Left colon (tissue), 2 donors: Measurements from ENCODE around the gene SUMO3. TPM values are rescaled to one million over a fixed set of nuclear protein-coding genes. Genes with fewer than 3 reads are reported as not detected.

Experiments
- ATAC-seq: fragments of 200-7000 bp; cut with Tn5 transposase; one replicate; pipeline ENCODE4 v1.9.1; 2020; ENCODE audit warnings: mild to moderate bottlenecking, moderate library complexity
- DNase-seq, 2 donors: peaks; one replicate each; pipeline ENCODE4 v3.0.0-alpha.2; 2020
- intact Hi-C, 2 donors: fragments of 100-400 bp; cut with DNase I in 1 of 2; cut with micrococcal nuclease in 1 of 2; formaldehyde crosslinking; loops; one replicate each; pipeline versions ENCODE4 v1.11.2 to v1.14.0; 2022; cut with DNase I, micrococcal nuclease
- total RNA-seq, 2 donors: library from RNA; stranded (reverse); fragmentation: NEBNext Ultra II Directional; extraction: Animal tissue kit (Norgen Biotek cat#: 25700); gene quantifications; one replicate each; pipeline ENCODE4 v1.2.1, GENCODE V29; 2021
- donor health status: DM: no; HTN: no; CAD: no.
- donor health status: DM: yes; HTN: yes; CAD: no.

Gene SUMO3
- total RNA-seq, 2 donors from 2014 or later: 67.3 to 73.2 TPM

- intact Hi-C loops: no loop called here
- DNase-seq: no peak
- no peak for ATAC-seq
Observed at GRCh38 chr21:44848821-44849521, 31.1 kb upstream of the SUMO3 start.

GRCh38 chr21:44847261-44848056 lies 29.6 kb upstream of the SUMO3 start:
- intact Hi-C loops: no loop called here
- DNase-seq (no peak), ATAC-seq (no peak)

- peak; percentile 39 for ATAC-seq
Observed at GRCh38 chr21:44846485-44847260, 28.8 kb upstream of the SUMO3 start.

DNA sequence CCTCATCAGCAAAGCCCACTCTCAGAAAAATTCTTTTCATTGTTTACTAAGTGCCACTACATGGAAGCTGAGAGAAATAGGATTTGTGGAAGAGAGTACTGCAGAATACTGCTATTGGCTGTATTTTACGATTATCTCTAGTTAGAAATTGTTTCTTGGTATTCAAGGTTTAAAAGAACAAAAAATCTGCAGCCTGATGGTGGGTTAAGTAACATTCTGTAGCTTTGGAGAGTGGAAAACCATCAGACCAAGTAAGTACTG lies 28.3 kb upstream of the SUMO3 start:
- DNase-seq (no peak), ATAC-seq (no peak)
- intact Hi-C loops: no loop called here

More at GRCh38 chr21:44846485-44847260, 28.8 kb upstream of the SUMO3 start:
- peak; percentile 70 to 81 for DNase-seq
- intact Hi-C loops: no loop called here

DNA sequence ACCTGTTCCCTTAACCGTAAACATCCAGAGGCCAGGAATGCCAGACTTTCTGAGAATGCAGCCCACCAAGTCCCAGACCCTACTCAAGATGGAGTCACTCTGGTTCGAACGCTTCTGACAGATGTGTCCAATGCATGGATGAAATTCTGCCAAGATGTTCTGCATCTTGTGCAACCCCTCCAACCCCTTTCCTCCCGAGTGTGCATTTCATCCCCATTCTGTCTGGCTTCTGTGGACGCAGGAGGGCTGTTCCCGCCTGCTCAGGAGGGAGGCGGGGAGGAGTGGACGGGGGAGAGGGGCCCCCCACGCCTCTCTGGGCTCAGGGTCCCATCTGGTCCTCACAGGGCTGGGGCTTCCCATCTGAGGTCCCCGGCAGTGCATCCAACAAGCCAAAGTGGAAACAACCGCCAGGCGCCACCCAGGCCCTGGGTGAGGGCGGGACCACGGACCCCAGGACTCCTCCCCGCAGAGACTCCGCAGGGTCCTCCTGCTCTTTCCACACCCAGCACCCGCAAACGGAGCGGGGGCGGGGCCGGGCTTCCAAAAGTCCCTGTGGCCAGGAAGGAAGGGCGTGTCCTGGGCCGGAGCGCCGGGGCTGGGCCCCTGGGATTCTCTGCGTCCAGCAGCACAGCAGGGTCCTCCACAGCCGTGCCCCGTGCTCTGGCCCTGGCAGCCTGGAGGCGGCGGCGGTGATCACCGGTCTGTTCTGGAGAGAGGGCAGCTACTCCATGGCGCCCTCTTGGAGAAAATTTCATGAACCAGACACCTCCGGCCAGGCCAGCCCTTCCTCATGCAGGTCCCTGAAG lies 27.8 kb upstream of the SUMO3 start:
- intact Hi-C loops: no loop called here
- peak; percentile 73 for DNase-seq

GRCh38 chr21:44844256-44844655 lies 26.4 kb upstream of the SUMO3 start:
- DNase-seq: no peak
- intact Hi-C loops: no loop called here

More for the DNA sequence above, 27.8 kb upstream of the SUMO3 start:
- ATAC-seq: peak; percentile 44

GRCh38 chr21:44842721-44843445 lies 25.0 kb upstream of the SUMO3 start:
- no peak for ATAC-seq
- DNase-seq: no peak
- intact Hi-C loops: no loop called here

More at GRCh38 chr21:44844256-44844655, 26.4 kb upstream of the SUMO3 start:
- no peak for ATAC-seq

DNA sequence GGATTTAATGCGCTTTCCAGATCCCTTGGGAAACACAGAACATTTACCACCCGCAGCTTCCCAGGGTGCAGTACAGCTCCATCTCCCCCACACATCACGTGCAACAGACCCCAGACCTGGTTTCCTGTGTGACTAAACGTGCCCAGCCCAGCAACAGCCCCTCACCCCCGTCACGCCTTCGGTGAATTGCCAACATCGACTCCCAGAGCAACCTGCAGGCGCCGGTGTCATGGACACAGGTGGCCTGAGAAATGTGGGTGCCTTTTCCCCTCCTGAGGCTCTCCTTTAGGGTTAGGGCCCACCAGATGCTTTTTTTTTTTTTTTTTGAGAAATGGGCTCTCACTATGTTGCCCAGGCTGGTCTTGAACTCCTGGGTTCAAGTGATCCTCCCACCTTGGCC lies 24.2 kb upstream of the SUMO3 start:
- intact Hi-C loops: no loop called here
- DNase-seq (no peak), ATAC-seq (no peak)

DNA sequence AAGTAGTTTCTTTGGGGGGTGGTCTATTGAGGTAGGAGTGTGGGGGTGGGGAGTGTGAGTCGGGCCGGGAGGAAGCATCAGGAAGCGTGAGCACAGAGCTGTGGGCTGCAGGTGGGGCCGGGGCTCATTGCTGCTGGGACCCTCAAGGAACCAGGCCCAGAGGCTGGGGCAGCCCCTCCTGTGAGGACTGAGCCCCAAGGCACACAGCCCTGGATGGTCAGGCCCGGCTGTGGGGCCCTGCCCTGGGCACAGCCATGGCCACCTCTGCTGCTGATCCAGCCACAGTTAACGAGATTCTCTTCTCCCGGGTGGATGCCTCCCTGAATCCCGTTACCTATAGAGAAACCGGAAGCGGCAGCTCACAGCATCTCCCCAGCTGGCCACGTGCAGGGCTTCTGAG lies 22.9 kb upstream of the SUMO3 start:
- no peak for DNase-seq
- ATAC-seq: no peak
- intact Hi-C loops: no loop called here

DNA sequence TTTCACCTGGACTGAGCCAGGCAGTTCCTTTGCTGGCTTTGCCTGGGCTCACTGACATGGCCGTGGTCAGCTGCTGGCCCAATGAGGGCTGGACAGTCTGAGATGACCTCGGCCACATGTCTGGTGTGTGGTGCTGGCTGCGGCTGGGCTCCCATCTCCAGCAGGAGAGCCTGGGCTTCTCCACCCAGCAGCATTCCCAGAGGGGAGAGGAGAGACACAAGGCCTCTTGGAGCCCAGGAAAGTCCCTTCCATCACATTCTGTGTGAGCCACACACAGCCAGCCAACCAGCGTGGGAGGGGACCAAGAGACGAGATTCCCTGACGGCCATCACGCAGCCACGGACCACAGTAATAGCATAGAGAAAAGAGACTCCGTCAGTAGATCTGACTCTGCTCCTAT lies 21.1 kb upstream of the SUMO3 start:
- DNase-seq (no peak), ATAC-seq (no peak)
- intact Hi-C loops: no loop called here

DNA sequence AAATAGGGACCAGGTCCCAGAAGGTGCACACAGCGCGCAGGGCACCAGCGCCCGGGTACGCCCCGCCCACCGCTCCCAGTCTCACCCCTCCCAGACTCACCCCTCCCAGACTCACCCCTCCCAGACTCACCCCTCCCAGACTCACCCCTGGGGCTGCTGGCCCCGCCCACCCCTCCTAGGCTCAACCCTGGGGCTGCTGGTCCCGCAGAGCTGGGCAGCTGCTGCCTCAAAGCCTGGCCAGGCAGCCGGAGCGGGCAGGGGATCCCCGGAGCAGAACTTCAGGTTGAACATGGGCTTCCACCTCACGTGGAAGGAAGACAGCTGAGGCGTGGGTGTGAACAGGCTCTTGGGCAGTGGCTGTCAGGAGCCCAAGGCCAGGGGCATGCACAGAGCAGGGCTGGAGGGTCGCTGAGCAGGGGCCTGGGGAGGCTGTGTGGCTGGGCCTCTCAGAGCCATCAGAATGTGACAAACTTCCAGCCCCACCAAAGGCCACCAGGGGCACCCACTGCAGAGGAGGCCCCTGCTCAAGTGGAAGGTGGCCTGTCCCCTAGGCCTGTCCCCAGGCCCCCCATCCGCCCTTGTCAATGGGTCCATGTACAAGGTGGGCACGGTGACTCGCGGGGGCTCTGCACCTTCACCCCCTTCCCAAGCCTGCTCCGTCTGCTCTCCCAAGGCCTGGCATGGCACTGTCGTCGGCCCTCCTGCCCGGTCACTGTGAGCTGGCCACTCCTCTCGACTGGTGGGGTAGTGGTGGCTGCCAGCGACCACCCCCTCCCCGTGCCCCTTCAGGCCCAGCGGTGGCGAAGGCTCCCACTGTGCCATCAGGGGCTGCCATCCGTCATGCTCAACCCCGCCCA lies 20.4 kb upstream of the SUMO3 start:
- intact Hi-C loops: no loop called here
- DNase-seq (peak in 1 of 2 donors; percentile 44), ATAC-seq (peak; percentile 54)

DNA sequence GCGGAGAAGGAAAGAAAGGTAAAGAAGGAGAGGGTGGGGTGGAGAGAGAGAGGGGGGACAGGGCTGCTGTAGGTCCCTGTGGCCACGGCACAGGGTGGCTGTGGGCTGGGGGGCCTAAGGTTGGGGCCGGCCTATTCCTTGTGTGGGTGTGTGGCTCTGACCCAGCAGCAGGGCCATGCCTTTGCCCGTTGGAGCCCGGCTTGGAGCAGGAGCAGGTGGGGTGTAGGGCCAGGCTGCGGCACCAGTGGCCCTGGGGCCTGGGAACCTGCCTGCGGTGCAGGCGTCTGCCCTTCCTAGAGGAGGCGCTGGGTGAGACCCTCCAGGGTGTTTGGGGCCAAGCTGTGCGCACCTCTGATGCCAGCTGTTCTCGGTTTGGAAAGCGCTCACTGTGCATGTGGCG lies 19.7 kb upstream of the SUMO3 start:
- DNase-seq (no peak), ATAC-seq (no peak)
- intact Hi-C loops: no loop called here

DNA sequence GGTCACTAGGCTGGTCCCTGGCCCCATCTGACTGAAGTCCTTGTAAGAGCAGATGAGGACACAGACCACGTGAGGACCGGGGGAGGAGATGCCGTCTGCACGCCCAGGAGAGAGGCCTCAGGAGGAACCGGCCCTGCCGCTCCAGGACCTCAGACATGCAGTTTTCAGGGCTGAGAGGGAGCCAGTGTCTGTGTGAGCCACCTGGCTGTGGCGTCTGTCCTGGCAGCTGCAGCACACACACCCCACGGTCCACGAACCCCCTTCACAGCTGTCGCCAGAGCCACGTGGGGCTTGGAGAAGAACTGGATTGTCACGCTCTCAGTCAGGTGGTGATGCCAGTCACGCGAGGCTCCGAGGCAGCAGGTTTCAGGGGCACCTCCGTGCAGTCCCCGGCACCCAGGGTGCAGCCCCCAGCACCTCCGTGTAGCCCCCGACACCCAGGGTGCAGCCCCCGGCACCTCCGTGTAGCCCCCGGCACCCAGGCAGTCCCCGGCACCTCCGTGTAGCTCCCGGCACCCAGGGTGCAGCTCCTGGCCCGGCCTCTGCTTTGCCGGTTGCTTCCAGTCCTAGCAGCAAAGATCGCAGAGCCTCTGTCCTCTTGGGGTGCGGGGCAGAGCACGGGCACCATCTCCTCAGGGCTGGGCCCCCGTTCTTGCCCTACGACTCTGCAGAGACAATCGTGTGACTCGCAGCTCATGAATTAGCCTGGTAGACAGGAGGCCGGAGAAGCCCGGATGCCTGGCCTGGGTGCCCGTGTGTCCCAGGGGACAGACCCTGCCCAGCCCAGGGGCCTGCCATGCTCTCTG lies 19.0 kb upstream of the SUMO3 start:
- intact Hi-C loops: no loop called here
- ATAC-seq (peak; percentile 68), DNase-seq (no peak)

DNA sequence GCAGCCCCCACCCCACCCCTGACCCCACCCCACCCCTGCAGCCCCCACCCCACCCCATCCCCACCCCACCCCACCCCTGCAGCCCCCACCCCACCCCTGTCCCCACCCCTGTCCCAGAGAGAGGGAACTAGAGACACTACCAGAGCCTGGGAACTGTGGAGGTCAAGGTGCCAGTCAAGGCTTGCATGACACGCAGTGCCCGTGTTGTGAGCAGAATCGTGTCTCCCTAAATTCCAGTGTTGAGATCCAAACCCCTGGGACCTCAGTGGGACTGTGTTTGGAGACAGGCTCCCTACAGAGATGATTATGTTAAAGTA lies 18.4 kb upstream of the SUMO3 start:
- no peak for ATAC-seq
- intact Hi-C loops: no loop called here

GRCh38 chr21:44835647-44835973 lies 17.7 kb upstream of the SUMO3 start:
- intact Hi-C loops: no loop called here
- ATAC-seq (no peak), DNase-seq (no peak)

More for the DNA sequence above, 18.4 kb upstream of the SUMO3 start:
- no peak for DNase-seq

DNA sequence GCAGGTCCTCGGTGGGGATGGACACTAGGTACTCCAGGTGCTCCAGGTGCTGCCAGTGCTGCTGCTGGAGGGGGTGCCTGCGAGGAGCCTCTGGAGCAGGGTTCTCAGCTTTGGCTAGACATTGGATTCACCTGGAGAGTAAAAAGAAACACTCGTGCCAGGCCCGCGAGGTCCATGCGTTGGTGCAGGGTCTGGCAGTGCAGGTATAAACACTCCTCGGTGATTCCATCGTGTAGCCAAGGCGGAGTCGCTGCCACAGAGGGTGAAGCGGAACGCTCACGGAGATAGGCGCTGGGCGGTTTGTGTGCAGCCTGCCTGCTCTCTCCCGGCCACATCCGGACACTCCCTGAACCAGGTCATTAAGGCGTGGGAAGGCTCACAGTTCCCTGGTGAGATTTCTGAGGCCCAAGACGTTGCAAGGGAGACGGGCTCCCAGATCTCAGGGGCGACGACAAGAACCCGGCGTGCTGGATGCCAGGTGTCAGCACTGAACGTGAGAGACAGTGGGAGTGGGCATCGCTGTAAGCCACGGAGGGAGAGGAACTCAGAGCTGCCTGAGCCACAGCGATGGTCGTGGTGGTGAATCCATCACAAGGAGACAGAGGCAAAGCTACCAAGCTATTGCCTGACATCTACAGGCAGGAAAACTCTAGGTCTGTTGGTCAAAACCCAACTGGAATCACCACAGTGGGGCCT lies 17.2 kb upstream of the SUMO3 start:
- intact Hi-C loops: no loop called here
- DNase-seq (peak in 1 of 2 donors; percentile 43), ATAC-seq (peak; percentile 85)
